ENCODE measurements around the gene DNAJB8. TPM values are rescaled to one million over a fixed set of nuclear protein-coding genes. Genes with fewer than 3 reads are reported as not detected.
A peak's percentile ranks its signal among the peaks of the same experiment; 100 is the strongest.

The DNAJB8 gene
- total RNA-seq, 1 experiment from 2014 or later = not detected

- Histone ChIP-seq H3K56ac (ENCODE audit: insufficient read length, low read depth, low read length) (no peak overlapping the region), H3K14ac (ENCODE audit: insufficient read depth, low read length) (no peak overlapping the region), H2AFZ (ENCODE audit: low read length) (no peak overlapping the region), H2BK20ac (ENCODE audit: low read depth, low read length, poor library complexity, severe bottlenecking) (no peak overlapping the region), H4K20me1 (ENCODE audit: control insufficient read depth, insufficient read depth, insufficient read length) (peaks cover 3% of the 10 kb centered on the region), H3K23ac (ENCODE audit: insufficient read length, low read depth, low read length) (no peak overlapping the region), H3K27ac (ENCODE audit: insufficient read length, low read depth, low read length) (no peak overlapping the region), H3K23me2 (ENCODE audit: insufficient read length, low read depth, low read length, poor library complexity, severe bottlenecking) (peaks cover 5% of the 10 kb centered on the region), H2BK120ac (ENCODE audit: low read depth, low read length, poor library complexity, severe bottlenecking) (no peak overlapping the region), H3K27me3 (ENCODE audit: insufficient read depth, low read length) (peaks cover 63% of the 10 kb centered on the region), H2BK12ac (ENCODE audit: insufficient read length, low read depth, low read length) (no peak overlapping the region), H3K79me2 (ENCODE audit: insufficient read depth, low read length) (no peaks in the 10 kb centered on the region), H3K4me2 (ENCODE audit: insufficient read depth, insufficient read length, low read length) (no peak overlapping the region), H3K4me1 (ENCODE audit: insufficient read depth, low read length) (no peaks in the 10 kb centered on the region), H4K8ac (replicated peaks; ENCODE audit: insufficient read length, low read depth, low read length) (no peak overlapping the region), H3K18ac (ENCODE audit: insufficient read length, low read depth, low read length) (no peak overlapping the region), H2BK15ac (ENCODE audit: low read depth, low read length) (no peak overlapping the region), H3K9ac (ENCODE audit: extremely low read depth, insufficient read length, low read length) (no peak overlapping the region), H3T11ph (ENCODE audit: low read length) (no peak overlapping the region), H3K4ac (ENCODE audit: low read depth, low read length) (no peak overlapping the region), H3K79me1 (ENCODE audit: insufficient read depth, low read depth, low read length, poor library complexity, severe bottlenecking) (no peaks in the 10 kb centered on the region), H2BK5ac (ENCODE audit: insufficient read length, low read length) (no peak overlapping the region), H3K9me3 (ENCODE audit: control insufficient read depth, low read depth, low read length) (no peaks in the 10 kb centered on the region), H4K91ac (ENCODE audit: insufficient read length, low read depth, low read length) (no peak overlapping the region), H4K5ac (ENCODE audit: insufficient read length, low read depth, low read length) (no peak overlapping the region), H2AK5ac (ENCODE audit: insufficient read length, low read length) (no peak overlapping the region)
- TF ChIP-seq CTCF (conservative IDR thresholded peaks at IDR 0.05) = no peak
- Mint-ChIP-seq H3K27me3 (ENCODE audit: low read depth) (peaks cover 97% of the 10 kb centered on the region), H3K4me1 (peaks cover 24 to 49% of the 10 kb centered on the region in 2 experiments), H3K27ac (no peak overlapping the region), H3K4me3 (peak overlapping the region in 1 of 2 experiments; percentile 67; a peak in 3 of 5 replicates), H3K9me3 (peaks cover 3 to 4% of the 10 kb centered on the region in 2 experiments; a peak in 2 of 5 replicates), H3K36me3 (ENCODE audit: insufficient read depth in 1 of 3, low read depth in 3 of 3) (no peaks in the 10 kb centered on the region; a peak in 2 of 7 replicates)
- peak; percentile 38 for DNase-seq
- no CpG with 5 or more reads among the region's 32 CpGs for WGBS (ENCODE audit: extremely low coverage, insufficient read length, low lambda C conversion rate)
Measured at GRCh38 chr3:128496019-128496601, 29.4 kb upstream of the DNAJB8 start.

All from H9 (cell line).